Endometrial microvascular endothelial cells (primary cell): ENCODE data around the gene CUEDC2. TPM values are rescaled to one million over a fixed set of nuclear protein-coding genes. Genes with fewer than 3 reads are reported as not detected.

Experiments used
- in situ Hi-C: cut with HindIII; loops from 2 replicates; pipeline ENCODE4 v1.10.0; 2017; ENCODE audit warnings: low sequenced_read_pairs, low pct_unique_long_range_greater_than_20kb; ENCODE audit errors: inconsistent ontology term
- total RNA-seq: library from RNA; depleted of rRNA; stranded (reverse); fragments of >200 nt; gene quantifications from one replicate; pipeline ENCODE4 v1.2.3, GENCODE V29; 2015; ENCODE audit errors: inconsistent ontology term

CUEDC2 gene
- total RNA-seq, 1 donor from 2014 or later: 82.7 TPM

- in situ Hi-C loops: no loop called here
Observed at GRCh38 chr10:102401735-102402511, 30.5 kb downstream of the CUEDC2 start.

DNA sequence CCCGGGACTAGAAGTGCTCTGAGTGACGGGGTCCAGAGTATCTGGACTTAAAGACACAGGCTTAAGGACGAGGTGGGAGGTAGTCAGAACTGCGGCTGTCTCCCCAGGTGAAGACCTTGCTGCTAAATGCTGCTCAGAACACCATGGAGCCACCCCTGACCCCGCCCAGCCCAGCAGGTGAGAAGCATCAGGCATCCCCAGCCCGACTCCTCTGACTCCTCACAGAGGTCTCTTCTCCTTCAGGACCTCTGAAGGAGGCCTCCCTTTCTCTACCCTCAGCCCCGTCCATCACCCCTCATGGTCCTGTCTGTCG, 31.1 kb downstream of the CUEDC2 start:
- in situ Hi-C loops: no loop called here

DNA sequence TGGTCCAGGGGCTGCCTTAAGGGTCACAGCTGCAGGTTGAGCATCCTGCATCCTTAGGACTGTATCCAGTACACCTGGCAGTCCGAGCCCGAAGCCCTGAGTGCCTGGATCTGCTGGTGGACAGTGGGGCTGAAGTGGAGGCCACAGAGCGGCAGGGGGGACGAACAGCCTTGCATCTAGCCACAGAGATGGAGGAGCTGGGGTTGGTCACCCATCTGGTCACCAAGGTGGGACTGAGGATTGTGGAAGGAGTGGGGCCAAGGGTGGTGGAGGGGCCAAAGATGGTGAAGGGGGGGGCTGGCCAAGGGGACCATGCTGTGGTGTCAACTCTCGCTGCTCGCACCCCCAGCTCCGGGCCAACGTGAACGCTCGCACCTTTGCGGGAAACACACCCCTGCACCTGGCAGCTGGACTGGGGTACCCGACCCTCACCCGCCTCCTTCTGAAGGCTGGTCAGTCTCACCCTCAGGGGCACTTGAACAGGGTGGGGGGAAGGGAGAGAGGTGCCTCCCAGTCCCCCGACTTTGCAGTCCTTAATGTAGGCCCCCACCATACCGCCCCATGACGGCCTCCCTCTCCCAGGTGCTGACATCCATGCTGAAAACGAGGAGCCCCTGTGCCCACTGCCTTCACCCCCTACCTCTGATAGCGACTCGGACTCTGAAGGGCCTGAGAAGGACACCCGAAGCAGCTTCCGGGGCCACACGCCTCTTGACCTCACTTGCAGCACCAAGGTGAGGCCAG, 31.6 kb downstream of the CUEDC2 start:
- in situ Hi-C loops: no loop called here

DNA sequence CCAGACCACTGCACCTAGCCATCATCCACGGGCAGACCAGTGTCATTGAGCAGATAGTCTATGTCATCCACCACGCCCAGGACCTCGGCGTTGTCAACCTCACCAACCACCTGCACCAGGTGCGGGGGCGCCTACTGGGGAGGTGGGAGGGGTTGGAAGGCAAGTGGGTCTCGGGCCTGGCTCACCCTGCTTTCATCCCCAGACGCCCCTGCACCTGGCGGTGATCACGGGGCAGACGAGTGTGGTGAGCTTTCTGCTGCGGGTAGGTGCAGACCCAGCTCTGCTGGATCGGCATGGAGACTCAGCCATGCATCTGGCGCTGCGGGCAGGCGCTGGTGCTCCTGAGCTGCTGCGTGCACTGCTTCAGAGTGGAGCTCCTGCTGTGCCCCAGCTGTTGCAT, 32.3 kb downstream of the CUEDC2 start:
- in situ Hi-C loops: no loop called here

DNA sequence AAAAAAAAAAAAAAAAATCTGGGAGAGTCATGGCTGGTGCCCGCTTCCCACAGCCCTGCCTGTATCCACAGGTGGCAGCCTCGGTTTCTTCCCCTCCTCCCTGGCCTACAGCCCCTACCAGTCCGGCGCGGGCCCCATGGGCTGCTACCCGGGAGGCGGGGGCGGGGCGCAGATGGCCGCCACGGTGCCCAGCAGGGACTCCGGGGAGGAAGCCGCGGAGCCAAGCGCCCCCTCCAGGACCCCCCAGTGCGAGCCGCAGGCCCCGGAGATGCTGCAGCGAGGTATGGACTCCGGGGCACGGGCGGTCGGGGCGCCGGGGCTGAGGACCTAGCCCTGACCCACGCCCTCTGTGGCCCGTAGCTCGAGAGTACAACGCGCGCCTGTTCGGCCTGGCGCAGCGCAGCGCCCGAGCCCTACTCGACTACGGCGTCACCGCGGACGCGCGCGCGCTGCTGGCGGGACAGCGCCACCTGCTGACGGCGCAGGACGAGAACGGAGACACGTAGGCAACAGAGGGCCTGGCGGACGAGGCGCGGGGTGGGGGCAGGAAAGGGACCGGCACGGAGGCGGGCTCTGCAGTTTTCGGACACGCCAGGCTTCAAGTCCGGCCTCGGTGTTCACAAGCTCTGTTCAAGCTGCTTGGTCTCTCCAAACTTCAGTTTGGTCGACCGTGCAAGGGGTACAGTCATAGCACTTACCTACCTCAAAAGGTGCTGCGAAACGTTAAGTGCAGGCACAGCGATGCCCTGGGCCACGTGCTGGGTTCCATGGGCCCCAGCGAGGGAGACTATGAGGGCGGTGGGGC, 33.0 kb downstream of the CUEDC2 start:
- in situ Hi-C loops: no loop called here

DNA sequence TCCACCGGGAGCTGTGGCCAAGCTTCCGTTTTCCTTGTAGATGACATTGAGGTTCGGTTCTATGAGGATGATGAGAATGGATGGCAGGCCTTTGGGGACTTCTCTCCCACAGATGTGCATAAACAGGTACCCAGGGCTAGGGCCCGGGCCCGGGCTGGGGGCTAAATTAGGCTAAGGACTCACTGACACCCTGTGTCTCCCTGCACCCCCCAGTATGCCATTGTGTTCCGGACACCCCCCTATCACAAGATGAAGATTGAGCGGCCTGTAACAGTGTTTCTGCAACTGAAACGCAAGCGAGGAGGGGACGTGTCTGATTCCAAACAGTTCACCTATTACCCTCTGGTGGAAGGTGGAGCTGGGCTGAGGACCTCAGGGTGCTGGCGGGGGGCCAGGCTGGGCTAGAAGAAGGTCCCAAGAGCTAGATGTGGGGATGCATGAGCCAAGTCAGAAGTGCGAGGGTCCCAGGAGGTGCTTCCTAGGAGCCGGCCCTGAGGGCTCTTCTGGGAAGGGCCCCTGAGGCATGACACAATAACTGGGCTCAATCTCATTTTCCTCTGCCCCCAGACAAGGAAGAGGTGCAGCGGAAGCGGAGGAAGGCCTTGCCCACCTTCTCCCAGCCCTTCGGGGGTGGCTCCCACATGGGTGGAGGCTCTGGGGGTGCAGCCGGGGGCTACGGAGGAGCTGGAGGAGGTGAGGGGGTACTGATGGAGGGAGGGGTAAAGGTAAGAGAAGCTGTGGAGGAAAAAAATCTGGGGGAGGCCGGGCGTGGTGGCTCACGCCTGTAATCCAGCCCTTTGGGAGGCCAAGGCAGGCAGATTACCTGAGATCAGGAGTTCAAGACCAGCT, 34.0 kb downstream of the CUEDC2 start:
- in situ Hi-C loops: no loop called here

DNA sequence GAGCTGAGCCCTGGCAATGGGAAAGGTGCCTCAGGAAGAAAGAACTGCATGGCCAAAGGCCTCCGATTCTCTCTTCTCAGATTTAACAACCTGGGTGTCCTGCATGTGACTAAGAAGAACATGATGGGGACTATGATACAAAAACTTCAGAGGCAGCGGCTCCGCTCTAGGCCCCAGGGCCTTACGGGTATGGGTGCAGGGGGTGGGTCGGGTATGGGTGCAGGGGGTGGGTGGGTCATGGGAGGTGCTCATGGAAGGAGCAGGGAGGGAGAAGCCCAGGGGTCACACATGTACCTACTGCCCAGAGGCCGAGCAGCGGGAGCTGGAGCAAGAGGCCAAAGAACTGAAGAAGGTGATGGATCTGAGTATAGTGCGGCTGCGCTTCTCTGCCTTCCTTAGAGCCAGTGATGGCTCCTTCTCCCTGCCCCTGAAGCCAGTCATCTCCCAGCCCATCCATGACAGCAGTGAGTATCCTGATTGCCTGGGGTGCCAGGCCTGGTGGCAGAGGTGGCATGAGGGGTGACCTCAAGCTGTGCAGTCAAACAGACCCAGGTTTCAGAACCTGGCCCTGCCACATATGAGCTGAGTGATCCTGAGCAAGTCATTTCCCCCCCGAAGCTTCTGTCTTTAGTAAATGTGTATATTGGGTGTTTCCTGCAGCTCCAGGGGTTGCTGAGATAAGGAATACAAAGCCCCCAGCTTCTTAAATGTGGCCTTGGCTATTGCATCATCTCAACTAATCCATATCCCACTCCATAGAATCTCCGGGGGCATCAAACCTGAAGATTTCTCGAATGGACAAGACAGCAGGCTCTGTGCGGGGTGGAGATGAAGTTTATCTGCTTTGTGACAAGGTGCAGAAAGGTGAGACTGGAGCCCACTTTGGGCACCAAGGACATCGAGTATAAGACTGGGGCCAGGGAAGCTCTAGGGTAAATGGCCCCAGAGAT, 34.9 kb downstream of the CUEDC2 start:
- in situ Hi-C loops: no loop called here

- in situ Hi-C loops: no loop called here
Observed at GRCh38 chr10:102396730-102397151, 35.6 kb downstream of the CUEDC2 start.

DNA sequence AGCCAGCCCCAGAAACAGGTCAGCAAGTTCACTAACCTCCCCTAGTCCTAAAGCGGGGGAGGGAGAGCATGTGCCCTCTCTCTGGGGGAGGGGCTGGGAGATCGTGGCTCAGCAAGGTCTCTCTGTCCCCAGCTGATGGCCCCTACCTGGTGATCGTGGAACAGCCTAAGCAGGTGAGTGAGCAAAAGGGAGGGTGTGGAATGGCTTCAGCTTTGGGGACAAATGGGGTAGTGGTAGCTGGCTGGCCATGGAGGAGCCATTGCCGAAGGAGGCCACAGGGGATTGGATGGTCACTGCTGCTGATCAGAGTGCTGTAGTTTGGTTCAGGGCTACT, 36.1 kb downstream of the CUEDC2 start:
- in situ Hi-C loops: no loop called here

DNA sequence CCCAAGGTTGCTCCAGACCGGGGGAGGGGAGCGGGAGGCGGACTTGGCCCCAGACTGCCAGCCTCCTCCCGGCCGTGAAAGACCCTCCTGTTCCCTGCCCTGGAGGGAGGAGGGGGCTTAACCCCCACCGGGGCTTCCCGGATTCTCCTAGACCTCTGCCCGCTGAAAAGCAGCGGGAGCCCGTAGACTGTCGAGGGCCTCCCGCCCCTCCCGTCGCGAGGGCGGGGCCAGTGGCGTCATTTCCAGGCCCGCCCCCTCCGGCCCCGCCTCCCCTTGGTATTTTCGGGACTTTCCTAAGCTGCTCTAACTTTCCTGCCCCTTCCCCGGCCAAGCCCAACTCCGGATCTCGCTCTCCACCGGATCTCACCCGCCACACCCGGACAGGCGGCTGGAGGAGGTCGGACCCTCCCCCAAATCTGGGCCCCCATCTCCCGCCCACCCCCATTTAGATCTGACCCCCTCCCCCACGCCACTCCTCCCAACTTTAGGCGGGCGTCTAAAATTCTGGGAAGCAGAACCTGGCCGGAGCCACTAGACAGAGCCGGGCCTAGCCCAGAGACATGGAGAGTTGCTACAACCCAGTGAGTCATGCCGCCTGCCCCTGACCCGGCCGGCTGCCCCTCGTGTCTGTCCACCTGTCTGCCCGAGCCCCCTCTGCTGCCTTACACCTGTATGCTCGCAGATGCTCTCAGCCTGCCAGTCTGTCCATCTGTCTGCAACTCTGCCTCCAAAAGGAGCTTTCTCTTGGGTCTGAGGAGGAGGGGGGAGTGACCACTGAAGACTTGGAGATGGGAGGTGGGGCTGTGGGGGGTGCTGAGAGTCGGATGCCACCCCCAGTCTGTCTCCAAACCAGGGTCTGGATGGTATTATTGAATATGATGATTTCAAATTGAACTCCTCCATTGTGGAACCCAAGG, 36.7 kb downstream of the CUEDC2 start, which contains the start of gene NFKB2:
Gene NFKB2 (plus strand): TSS at position 306 of the 917 bp plus-strand sequence. CDS start 255 bp downstream, at position 561.
- in situ Hi-C loops: no loop called here

DNA sequence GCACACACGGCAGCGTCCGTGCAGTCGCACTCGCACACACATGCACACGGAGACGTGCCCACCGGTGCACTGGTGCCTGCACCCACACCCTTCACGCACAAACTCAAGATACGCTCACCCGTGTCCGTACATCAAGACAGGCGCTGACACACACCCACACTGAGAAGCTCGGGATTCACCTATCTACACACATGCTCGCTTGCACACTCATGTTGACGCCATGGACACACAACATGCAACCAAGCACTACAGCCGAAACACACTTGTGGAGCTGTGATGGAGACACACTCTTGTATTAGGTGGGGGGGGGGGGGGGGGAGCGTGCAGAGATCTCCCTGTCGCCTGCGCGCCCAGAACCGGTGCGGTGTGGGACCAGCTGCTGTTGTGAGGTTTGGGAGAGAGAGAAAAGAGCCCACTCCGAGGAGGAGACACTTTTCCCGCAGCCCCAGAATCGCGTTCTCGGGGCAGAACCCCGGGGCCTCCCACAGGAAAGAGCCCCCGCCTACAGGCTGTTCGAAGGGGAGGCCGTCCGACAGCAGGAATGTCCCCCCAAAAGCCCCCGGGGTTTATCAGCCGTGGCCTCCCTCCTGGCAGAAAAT, 37.5 kb downstream of the CUEDC2 start:
- in situ Hi-C loops: no loop called here

- in situ Hi-C loops: no loop called here
Observed at GRCh38 chr10:102394079-102394800, 38.1 kb downstream of the CUEDC2 start.

DNA sequence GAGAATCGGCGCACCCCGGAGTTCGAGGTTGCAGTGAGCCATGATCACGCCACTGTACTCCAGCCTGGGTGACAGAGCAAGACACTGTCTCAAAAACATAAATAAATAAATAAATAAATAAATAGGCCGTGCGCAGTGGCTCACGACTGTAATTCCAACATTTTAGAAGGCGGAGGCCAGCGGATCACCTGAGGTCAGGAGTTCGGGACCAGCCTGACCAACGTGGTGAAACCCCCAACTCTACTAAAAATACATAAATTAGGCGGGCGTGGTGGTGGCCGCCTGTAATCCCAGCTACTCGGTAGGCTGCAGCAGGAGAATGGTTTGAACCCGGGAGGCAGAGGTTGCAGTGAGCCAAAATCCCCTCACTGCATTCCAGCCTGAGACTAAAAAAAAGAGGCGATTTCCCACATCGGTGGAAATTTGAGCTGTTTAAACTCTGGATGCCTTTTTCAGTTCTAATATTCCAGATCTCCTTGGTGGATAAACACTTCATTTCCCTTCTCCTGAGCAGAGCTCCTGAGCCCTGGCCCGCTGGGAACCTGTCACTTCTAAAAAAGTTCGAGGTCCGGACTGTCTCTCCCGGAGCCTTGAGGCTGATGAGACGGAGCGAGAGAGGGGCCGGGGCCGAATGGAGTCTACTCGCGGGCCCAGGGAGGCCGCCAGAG, 38.8 kb downstream of the CUEDC2 start:
- in situ Hi-C loops: no loop called here

DNA sequence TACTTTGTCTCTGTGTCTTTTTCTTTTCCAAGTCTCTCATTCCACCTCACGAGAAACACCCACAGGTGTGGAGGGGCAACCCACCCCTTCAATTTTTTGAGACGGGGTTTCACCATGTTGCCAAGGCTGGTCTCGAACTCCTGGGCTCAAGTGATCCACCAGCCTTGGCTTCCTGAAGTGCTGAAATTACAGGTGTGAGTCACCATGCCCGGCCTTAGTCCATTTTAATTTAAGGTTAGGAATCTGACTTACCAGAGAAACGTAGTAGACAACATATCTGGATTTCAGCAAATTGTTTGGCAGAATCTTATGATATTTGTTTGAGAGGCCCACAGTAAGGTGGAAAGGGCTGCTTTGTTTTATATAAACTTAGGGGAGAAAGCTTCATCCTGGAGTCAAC, 40.1 kb downstream of the CUEDC2 start:
- in situ Hi-C loops: no loop called here

- in situ Hi-C loops: no loop called here
Observed at GRCh38 chr10:102389894-102390293, 42.5 kb downstream of the CUEDC2 start.
